ENCODE measurements around the gene NFAT5.

Gene NFAT5

DNA sequence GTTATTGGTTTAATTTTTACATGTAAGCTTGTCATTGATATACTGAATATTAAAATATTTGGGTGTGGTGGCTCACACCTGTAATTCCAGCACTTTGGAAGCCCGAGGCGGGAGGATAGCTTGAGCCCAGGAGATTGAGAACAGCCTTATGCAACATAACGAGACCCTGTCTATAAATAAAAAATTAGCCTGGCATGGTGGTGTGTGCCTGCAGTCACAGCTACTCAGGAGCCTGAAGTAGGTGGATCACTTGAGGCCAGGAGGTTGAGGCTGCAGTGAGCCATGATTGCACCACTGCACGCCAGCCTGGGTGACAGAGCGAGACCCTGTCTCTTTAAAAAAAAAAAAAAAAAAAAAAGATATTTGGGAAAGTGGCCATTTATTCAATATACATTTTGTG lies 32.3 kb downstream of the NFAT5 start:
- ATAC-seq (ENCODE audit: insufficient read depth, low read depth) (no peak), DNase-seq (no peak)
- peaks cover 4% of the 10 kb centered on the region; the same call in 1 of the 2 replicates for H4K20me1 ChIP-seq (ENCODE audit: insufficient read depth, low read length)
- H3K4me1 ChIP-seq (ENCODE audit: insufficient read depth, low read length): no peaks in the 10 kb centered on the region
- H3K27me3 ChIP-seq (ENCODE audit: insufficient read depth, low read length, poor library complexity): no peaks in the 10 kb centered on the region
- TF ChIP-seq CTCF (IDR thresholded peaks at IDR 0.05; ENCODE audit: borderline replicate concordance, extremely low read depth, low read length, poor library complexity, severe bottlenecking) (no peak), EZH2 (IDR thresholded peaks at IDR 0.05; ENCODE audit: borderline replicate concordance, low read depth, low read length, severe bottlenecking) (no peak)
- H3K9me3 ChIP-seq (ENCODE audit: insufficient read depth, low read length, severe bottlenecking): no peaks in the 10 kb centered on the region
- no peak overlapping the region for H2AFZ ChIP-seq (ENCODE audit: low read depth, low read length)
- peaks cover 49% of the 10 kb centered on the region for H3K79me2 ChIP-seq (ENCODE audit: insufficient read depth, low read length)
- no peak overlapping the region for H3K9ac ChIP-seq (ENCODE audit: low read depth, low read length)
- no peak overlapping the region for H3K4me3 ChIP-seq (ENCODE audit: low read depth in 1 of 2, low read length in 2 of 2)
- no peak overlapping the region for H3K27ac ChIP-seq (ENCODE audit: low read length)
- H3K36me3 ChIP-seq (ENCODE audit: insufficient read depth, low read length): no peaks in the 10 kb centered on the region
- H3K4me2 ChIP-seq (ENCODE audit: insufficient read depth, low read length): no peak overlapping the region

DNA sequence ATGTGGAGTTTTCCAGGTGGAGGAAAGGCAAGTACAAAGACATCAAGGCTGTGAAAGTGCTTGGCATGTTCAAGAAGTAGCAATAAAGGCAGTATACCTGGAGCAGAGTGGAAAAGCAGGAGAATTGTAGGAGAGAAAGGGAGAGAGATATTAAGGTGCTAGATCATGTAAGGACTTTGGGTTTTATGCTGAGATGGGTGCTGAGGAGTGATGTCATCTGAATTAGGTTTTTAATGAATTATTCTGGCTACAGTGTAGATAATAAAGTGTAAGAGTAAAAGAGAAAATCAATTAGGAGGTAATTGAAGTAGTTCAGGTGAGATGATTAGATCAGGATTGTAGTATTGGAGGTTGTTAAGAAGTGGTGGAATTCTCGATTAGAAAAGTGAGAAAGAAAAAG lies 34.0 kb downstream of the NFAT5 start:
- H3K27me3 ChIP-seq (ENCODE audit: insufficient read depth, low read length, poor library complexity): no peaks in the 10 kb centered on the region
- TF ChIP-seq CTCF (IDR thresholded peaks at IDR 0.05; ENCODE audit: borderline replicate concordance, extremely low read depth, low read length, poor library complexity, severe bottlenecking) (no peak), EZH2 (IDR thresholded peaks at IDR 0.05; ENCODE audit: borderline replicate concordance, low read depth, low read length, severe bottlenecking) (no peak)
- no peak overlapping the region for H2AFZ ChIP-seq (ENCODE audit: low read depth, low read length)
- ATAC-seq (ENCODE audit: insufficient read depth, low read depth): no peak
- H3K4me2 ChIP-seq (ENCODE audit: insufficient read depth, low read length): no peak overlapping the region
- no peak overlapping the region for H3K4me3 ChIP-seq (ENCODE audit: low read depth in 1 of 2, low read length in 2 of 2)
- H3K79me2 ChIP-seq (ENCODE audit: insufficient read depth, low read length): peaks cover 53% of the 10 kb centered on the region
- no peak for DNase-seq
- no peaks in the 10 kb centered on the region for H3K36me3 ChIP-seq (ENCODE audit: insufficient read depth, low read length)
- peaks cover 4% of the 10 kb centered on the region; the same call in 1 of the 2 replicates for H4K20me1 ChIP-seq (ENCODE audit: insufficient read depth, low read length)
- no peak overlapping the region for H3K27ac ChIP-seq (ENCODE audit: low read length)
- no peaks in the 10 kb centered on the region for H3K4me1 ChIP-seq (ENCODE audit: insufficient read depth, low read length)
- no peaks in the 10 kb centered on the region for H3K9me3 ChIP-seq (ENCODE audit: insufficient read depth, low read length, severe bottlenecking)
- no peak overlapping the region for H3K9ac ChIP-seq (ENCODE audit: low read depth, low read length)

GRCh38 chr16:69600202-69600601 lies 34.4 kb downstream of the NFAT5 start:
- Histone ChIP-seq H3K27ac (ENCODE audit: low read length) (no peak overlapping the region), H3K36me3 (ENCODE audit: insufficient read depth, low read length) (no peaks in the 10 kb centered on the region), H3K27me3 (ENCODE audit: insufficient read depth, low read length, poor library complexity) (no peaks in the 10 kb centered on the region), H3K4me1 (ENCODE audit: insufficient read depth, low read length) (no peaks in the 10 kb centered on the region), H3K4me2 (ENCODE audit: insufficient read depth, low read length) (no peak overlapping the region), H4K20me1 (ENCODE audit: insufficient read depth, low read length) (peaks cover 4% of the 10 kb centered on the region; the same call in 1 of the 2 replicates), H3K79me2 (ENCODE audit: insufficient read depth, low read length) (peaks cover 51% of the 10 kb centered on the region), H3K4me3 (ENCODE audit: low read depth in 1 of 2, low read length in 2 of 2) (no peak overlapping the region), H2AFZ (ENCODE audit: low read depth, low read length) (no peak overlapping the region), H3K9ac (ENCODE audit: low read depth, low read length) (no peak overlapping the region), H3K9me3 (ENCODE audit: insufficient read depth, low read length, severe bottlenecking) (no peaks in the 10 kb centered on the region)
- ATAC-seq (ENCODE audit: insufficient read depth, low read depth) (no peak), DNase-seq (no peak)
- TF ChIP-seq EZH2 (IDR thresholded peaks at IDR 0.05; ENCODE audit: borderline replicate concordance, low read depth, low read length, severe bottlenecking) (no peak), CTCF (IDR thresholded peaks at IDR 0.05; ENCODE audit: borderline replicate concordance, extremely low read depth, low read length, poor library complexity, severe bottlenecking) (no peak)

GRCh38 chr16:69601250-69601649 lies 35.5 kb downstream of the NFAT5 start:
- no peak overlapping the region for H3K4me2 ChIP-seq (ENCODE audit: insufficient read depth, low read length)
- ATAC-seq (ENCODE audit: insufficient read depth, low read depth) (no peak), DNase-seq (no peak)
- no peaks in the 10 kb centered on the region for H3K4me1 ChIP-seq (ENCODE audit: insufficient read depth, low read length)
- TF ChIP-seq CTCF (IDR thresholded peaks at IDR 0.05; ENCODE audit: borderline replicate concordance, extremely low read depth, low read length, poor library complexity, severe bottlenecking) (no peak), EZH2 (IDR thresholded peaks at IDR 0.05; ENCODE audit: borderline replicate concordance, low read depth, low read length, severe bottlenecking) (no peak)
- H3K27me3 ChIP-seq (ENCODE audit: insufficient read depth, low read length, poor library complexity): no peaks in the 10 kb centered on the region
- H4K20me1 ChIP-seq (ENCODE audit: insufficient read depth, low read length): no peaks in the 10 kb centered on the region; the same call in 1 of the 2 replicates
- H3K4me3 ChIP-seq (ENCODE audit: low read depth in 1 of 2, low read length in 2 of 2): no peak overlapping the region
- H2AFZ ChIP-seq (ENCODE audit: low read depth, low read length): no peak overlapping the region
- H3K27ac ChIP-seq (ENCODE audit: low read length): no peak overlapping the region
- H3K36me3 ChIP-seq (ENCODE audit: insufficient read depth, low read length): no peaks in the 10 kb centered on the region
- no peak overlapping the region for H3K9ac ChIP-seq (ENCODE audit: low read depth, low read length)
- H3K9me3 ChIP-seq (ENCODE audit: insufficient read depth, low read length, severe bottlenecking): no peaks in the 10 kb centered on the region
- H3K79me2 ChIP-seq (ENCODE audit: insufficient read depth, low read length): peaks cover 49% of the 10 kb centered on the region

Data from DND-41 (cell line).